ENCODE results near the gene DSC3.

DNA sequence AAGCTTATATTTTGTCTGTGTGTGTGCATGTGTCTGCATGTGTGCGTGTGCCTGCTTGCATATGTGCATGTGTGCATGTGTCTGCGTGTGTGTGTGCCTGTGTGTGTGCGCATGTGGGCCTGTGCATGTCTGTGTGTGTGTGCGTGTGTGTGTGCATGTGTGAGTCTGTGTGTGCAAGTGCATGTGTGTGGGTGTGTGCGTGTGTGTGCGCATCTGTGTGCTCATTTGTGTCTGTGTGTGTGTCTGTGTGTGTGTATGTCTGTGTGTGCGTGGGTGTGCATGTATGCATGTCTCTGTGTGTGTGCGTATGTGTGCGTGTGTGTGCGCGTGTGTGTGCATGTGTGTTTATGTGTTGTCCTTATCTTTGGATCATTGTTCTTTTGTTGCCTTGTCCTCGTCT lies 56.8 kb downstream of the DSC3 start:
- TF ChIP-seq, protein P1, sequence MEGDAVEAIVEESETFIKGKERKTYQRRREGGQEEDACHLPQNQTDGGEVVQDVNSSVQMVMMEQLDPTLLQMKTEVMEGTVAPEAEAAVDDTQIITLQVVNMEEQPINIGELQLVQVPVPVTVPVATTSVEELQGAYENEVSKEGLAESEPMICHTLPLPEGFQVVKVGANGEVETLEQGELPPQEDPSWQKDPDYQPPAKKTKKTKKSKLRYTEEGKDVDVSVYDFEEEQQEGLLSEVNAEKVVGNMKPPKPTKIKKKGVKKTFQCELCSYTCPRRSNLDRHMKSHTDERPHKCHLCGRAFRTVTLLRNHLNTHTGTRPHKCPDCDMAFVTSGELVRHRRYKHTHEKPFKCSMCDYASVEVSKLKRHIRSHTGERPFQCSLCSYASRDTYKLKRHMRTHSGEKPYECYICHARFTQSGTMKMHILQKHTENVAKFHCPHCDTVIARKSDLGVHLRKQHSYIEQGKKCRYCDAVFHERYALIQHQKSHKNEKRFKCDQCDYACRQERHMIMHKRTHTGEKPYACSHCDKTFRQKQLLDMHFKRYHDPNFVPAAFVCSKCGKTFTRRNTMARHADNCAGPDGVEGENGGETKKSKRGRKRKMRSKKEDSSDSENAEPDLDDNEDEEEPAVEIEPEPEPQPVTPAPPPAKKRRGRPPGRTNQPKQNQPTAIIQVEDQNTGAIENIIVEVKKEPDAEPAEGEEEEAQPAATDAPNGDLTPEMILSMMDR (IDR thresholded peaks at IDR 0.05; ENCODE audit: insufficient read depth, low read length, poor library complexity, severe bottlenecking) = no peak
- no peak for TF ChIP-seq EZH2phosphoT487 (conservative IDR thresholded peaks at IDR 0.05; ENCODE audit: low read length)
